Endothelial cell of umbilical vein (primary cell): Measurements from ENCODE around the gene P2RX3.

Source experiments
- CTCF ChIP-seq, 2 donors: IDR thresholded peaks; 1 replicate in 1 of 2; 2 replicates in 1 of 2; pipeline ENCODE4 v1.5.1; 2011; ENCODE audit warnings: low read length in 2 of 2, mild to moderate bottlenecking in 2 of 2, moderate library complexity in 2 of 2, control low read depth in 1 of 2, inconsistent platforms in 1 of 2, low read depth in 1 of 2; ENCODE audit not compliant: insufficient read depth in 1 of 2; ENCODE audit errors: extremely low read depth in 1 of 2
- EZH2 ChIP-seq: IDR thresholded peaks from 2 replicates; pipeline ENCODE4 v1.6.1; 2012; ENCODE audit warnings: borderline replicate concordance, low read depth, mild to moderate bottlenecking, moderate library complexity, low read length, inconsistent platforms; ENCODE audit not compliant: severe bottlenecking
- FOS ChIP-seq: IDR thresholded peaks from 2 replicates; pipeline ENCODE4 v1.6.1; 2011; ENCODE audit warnings: mild to moderate bottlenecking, low read length, moderate library complexity, borderline replicate concordance; ENCODE audit not compliant: insufficient read depth
- GATA2 ChIP-seq: IDR thresholded peaks from 2 replicates; pipeline ENCODE4 v1.7.0; 2011; ENCODE audit warnings: low read depth, mild to moderate bottlenecking, moderate library complexity, mixed read lengths, low read length; ENCODE audit not compliant: insufficient read length, insufficient read depth
- JUN ChIP-seq: IDR thresholded peaks from 2 replicates; pipeline ENCODE4 v1.6.1; 2011; ENCODE audit warnings: borderline replicate concordance, low read depth; ENCODE audit not compliant: insufficient read length, insufficient read depth
- MAX ChIP-seq: IDR thresholded peaks from 2 replicates; pipeline ENCODE4 v1.6.1; 2011; ENCODE audit not compliant: insufficient read depth, insufficient read length
- MYC ChIP-seq: IDR thresholded peaks from one replicate; pipeline ENCODE4 v1.6.1; 2011; ENCODE audit warnings: mild to moderate bottlenecking, low read depth, low read length
- POLR2A ChIP-seq: IDR thresholded peaks from 2 replicates; pipeline ENCODE4 v1.6.1; 2012; ENCODE audit warnings: low read depth, mild to moderate bottlenecking, control low read depth, low read length

DNA sequence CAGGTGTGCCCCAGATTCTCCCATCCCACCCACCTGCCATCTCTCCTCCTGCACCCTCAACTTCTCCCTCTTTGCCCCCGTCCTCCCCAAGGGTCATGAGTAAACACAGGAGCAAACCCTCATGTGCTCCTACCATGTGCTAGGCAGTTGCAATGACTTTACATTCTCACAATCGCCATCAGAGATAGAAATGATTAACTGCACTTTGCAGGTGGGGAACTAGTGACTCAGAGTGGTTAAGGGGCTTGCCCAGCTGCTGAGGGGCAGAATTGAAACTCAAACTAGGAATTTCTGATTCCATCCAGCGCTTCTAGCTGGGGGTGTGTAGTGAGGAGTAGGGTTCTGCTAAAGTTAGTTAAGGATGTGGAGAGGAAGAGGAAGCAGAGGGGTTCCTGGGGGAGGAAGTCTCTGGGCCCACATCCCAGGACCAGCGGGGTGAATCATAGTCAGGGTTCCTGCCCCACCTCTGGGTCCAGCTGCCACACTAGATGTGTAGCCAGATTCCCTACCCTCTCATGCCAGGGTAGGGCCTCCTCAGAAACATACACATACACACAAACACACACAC, 68.3 kb downstream of the P2RX3 start:
- no peak for TF ChIP-seq CTCF (IDR thresholded peaks at IDR 0.05; ENCODE audit: extremely low read depth in 1 of 2, insufficient read depth in 1 of 2, low read depth in 1 of 2, low read length in 2 of 2)
- peak; percentile 60 for TF ChIP-seq JUN
- TF ChIP-seq EZH2: no peak
- peak; percentile 83 for TF ChIP-seq GATA2
- TF ChIP-seq FOS: peak; percentile 94
- peak; percentile 68 for TF ChIP-seq MYC
- TF ChIP-seq POLR2A: peak; percentile 28
- peak; percentile 59 for TF ChIP-seq MAX
